Effector memory CD4-positive, alpha-beta T cell (primary cell): ENCODE measurements around the gene BAZ1B.
"Not testable (repeated sequence)": the region's sequence is repeated elsewhere in the genome, so short reads cannot be mapped to it uniquely, and the experiment has no call there.

Source experiments
- DNase-seq, 3 donors: peaks; one replicate each; pipeline ENCODE4 v3.0.0-alpha.2; 2020
- H3K27ac ChIP-seq: 2 replicates; pipeline ENCODE4 v1.7.0; 2013; ENCODE audit warnings: mild to moderate bottlenecking, low read length, moderate library complexity; ENCODE audit not compliant: insufficient read depth, poor library complexity, severe bottlenecking
- H3K27me3 ChIP-seq: replicated peaks from 2 replicates; pipeline ENCODE4 v1.7.0; 2013; ENCODE audit warnings: mild to moderate bottlenecking, low read length; ENCODE audit not compliant: insufficient read depth, control insufficient read depth, poor library complexity, severe bottlenecking
- H3K36me3 ChIP-seq: 2 replicates; pipeline ENCODE4 v1.7.0; 2013; ENCODE audit warnings: mild to moderate bottlenecking, low read length, moderate library complexity; ENCODE audit not compliant: control insufficient read depth, insufficient read depth
- H3K4me1 ChIP-seq: 2 replicates; pipeline ENCODE4 v1.7.0; 2013; ENCODE audit warnings: low read length, mild to moderate bottlenecking; ENCODE audit not compliant: control insufficient read depth, insufficient read depth, poor library complexity, severe bottlenecking
- H3K4me3 ChIP-seq: 2 replicates; pipeline ENCODE4 v1.7.0; 2013; ENCODE audit warnings: low read length, low read depth, mild to moderate bottlenecking; ENCODE audit not compliant: insufficient read depth, poor library complexity, severe bottlenecking
- H3K9me3 ChIP-seq: 2 replicates; pipeline ENCODE4 v1.7.0; 2013; ENCODE audit warnings: mild to moderate bottlenecking, low read length, moderate library complexity; ENCODE audit not compliant: control insufficient read depth
- total RNA-seq, 3 donors: gene quantifications; one replicate each; lab custom pipeline; 2026; lab: John Stamatoyannopoulos, UW

BAZ1B gene
- 137 to 184 (median 155) reads per million in 3 donors for total RNA-seq

GRCh38 chr7:73522105-73522872 lies at the start of gene BAZ1B:
BAZ1B (minus strand) TSS chr7:73522293; CDS start chr7:73521933, 360 bp downstream.
- H3K27ac ChIP-seq, result peak within 1 kb of the TSS; percentile 80
- H3K27me3 ChIP-seq, result no peaks in the 10 kb centered on the region
- peaks cover 46% of the 10 kb centered on the region for H3K4me1 ChIP-seq
- peak; percentile 91 to 96 (median 95) for DNase-seq
- H3K9me3 ChIP-seq, result no peaks in the 10 kb centered on the region
- H3K4me3 ChIP-seq, result peak within 1 kb of the TSS; percentile 88
- peaks cover 3% of the 10 kb centered on the region for H3K36me3 ChIP-seq

DNA sequence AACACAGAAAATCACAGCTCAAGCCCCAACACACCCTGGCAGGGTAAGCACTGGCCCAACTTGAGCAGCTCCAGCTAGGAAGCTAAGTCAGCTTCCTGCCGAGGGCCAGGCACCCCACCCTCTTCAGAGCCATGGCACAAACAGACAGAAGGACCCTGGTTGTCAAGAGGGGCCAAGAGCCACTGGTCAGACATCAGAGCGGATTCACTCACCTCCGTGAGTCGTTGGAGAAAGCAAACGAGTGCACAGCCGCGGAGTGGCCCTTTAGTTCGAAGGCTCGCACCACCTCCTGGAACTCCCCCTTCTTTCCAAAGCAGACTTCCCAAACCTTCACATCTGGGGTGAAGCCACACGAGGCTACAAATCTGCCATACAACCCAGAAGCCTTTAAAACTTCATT lies 48.9 kb upstream of the BAZ1B start:
- DNase-seq, result no peak
- H3K27me3 ChIP-seq, result no peaks in the 10 kb centered on the region
- no peaks in the 10 kb centered on the region for H3K9me3 ChIP-seq
- no peak overlapping the region for H3K4me3 ChIP-seq
- H3K36me3 ChIP-seq, result peaks cover 61% of the 10 kb centered on the region
- H3K27ac ChIP-seq, result no peak overlapping the region
- no peaks in the 10 kb centered on the region for H3K4me1 ChIP-seq

GRCh38 chr7:73570521-73570920 lies 48.4 kb upstream of the BAZ1B start:
- Histone ChIP-seq H3K27ac (no peak overlapping the region), H3K27me3 (no peaks in the 10 kb centered on the region), H3K4me1 (no peaks in the 10 kb centered on the region), H3K36me3 (peaks cover 61% of the 10 kb centered on the region), H3K9me3 (no peaks in the 10 kb centered on the region), H3K4me3 (no peak overlapping the region)
- DNase-seq, result no peak

DNA sequence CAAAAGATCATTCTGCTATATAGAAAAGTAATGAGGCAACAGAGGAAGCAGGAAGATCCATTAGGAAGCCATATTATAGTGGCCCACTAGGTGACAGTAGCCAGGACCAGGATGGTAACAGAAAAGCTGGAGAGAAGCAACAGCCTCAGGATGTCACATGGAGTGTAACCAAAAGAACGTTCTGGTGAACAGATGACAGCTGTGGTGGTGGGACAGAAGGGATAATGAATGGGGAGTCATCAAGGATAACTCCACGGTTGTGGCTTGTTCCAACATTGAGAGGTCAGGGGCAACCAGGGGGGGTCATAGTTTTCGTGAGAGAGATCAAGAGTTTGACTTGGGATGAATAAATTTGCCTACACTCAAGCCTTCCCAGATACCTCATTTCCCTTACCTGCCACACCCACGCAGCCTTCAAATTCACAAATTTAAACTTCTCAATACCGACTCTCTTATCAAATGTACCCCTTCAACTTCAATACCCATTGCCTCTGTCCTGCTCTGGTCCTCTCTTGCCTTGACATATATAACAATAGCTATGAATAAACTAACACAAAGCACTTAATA lies 47.0 kb upstream of the BAZ1B start:
- no peaks in the 10 kb centered on the region for H3K27me3 ChIP-seq
- no peak overlapping the region for H3K27ac ChIP-seq
- no peak for DNase-seq
- no peaks in the 10 kb centered on the region for H3K9me3 ChIP-seq
- peaks cover 52% of the 10 kb centered on the region for H3K36me3 ChIP-seq
- H3K4me3 ChIP-seq, result no peak overlapping the region
- no peaks in the 10 kb centered on the region for H3K4me1 ChIP-seq

GRCh38 chr7:73567846-73568685 lies 46.0 kb upstream of the BAZ1B start:
- H3K36me3 ChIP-seq, result peaks cover 42% of the 10 kb centered on the region
- H3K4me3 ChIP-seq, result no peak overlapping the region
- no peaks in the 10 kb centered on the region for H3K4me1 ChIP-seq
- no peak for DNase-seq
- no peaks in the 10 kb centered on the region for H3K27me3 ChIP-seq
- H3K9me3 ChIP-seq, result no peaks in the 10 kb centered on the region
- no peak overlapping the region for H3K27ac ChIP-seq

- H3K27ac ChIP-seq, result no peak overlapping the region
- no peak overlapping the region for H3K4me3 ChIP-seq
- H3K4me1 ChIP-seq, result no peaks in the 10 kb centered on the region
- H3K9me3 ChIP-seq, result no peaks in the 10 kb centered on the region
- H3K27me3 ChIP-seq, result no peaks in the 10 kb centered on the region
- no peak for DNase-seq
- peaks cover 32% of the 10 kb centered on the region for H3K36me3 ChIP-seq
Observed at GRCh38 chr7:73567140-73567539, 45.0 kb upstream of the BAZ1B start.

GRCh38 chr7:73566431-73566830 lies 44.3 kb upstream of the BAZ1B start:
- H3K4me1 ChIP-seq, H3K27me3 ChIP-seq, H3K27ac ChIP-seq, H3K9me3 ChIP-seq, DNase-seq: not testable (repeated sequence)
- peak overlapping the region; percentile 47 for H3K4me3 ChIP-seq
- H3K36me3 ChIP-seq, result peaks cover 28% of the 10 kb centered on the region

- H3K4me3 ChIP-seq, result peak overlapping the region; percentile 47
- H3K4me1 ChIP-seq, result no peaks in the 10 kb centered on the region
- DNase-seq, result no peak
- H3K27ac ChIP-seq, result no peak overlapping the region
- no peaks in the 10 kb centered on the region for H3K9me3 ChIP-seq
- peaks cover 21% of the 10 kb centered on the region for H3K36me3 ChIP-seq
- no peaks in the 10 kb centered on the region for H3K27me3 ChIP-seq
Observed at GRCh38 chr7:73565675-73566340, 43.7 kb upstream of the BAZ1B start.

GRCh38 chr7:73560109-73560835 lies 38.2 kb upstream of the BAZ1B start:
- no peak overlapping the region for H3K27ac ChIP-seq
- H3K4me3 ChIP-seq, result no peak overlapping the region
- no peaks in the 10 kb centered on the region for H3K36me3 ChIP-seq
- H3K4me1 ChIP-seq, result peaks cover 19% of the 10 kb centered on the region
- no peaks in the 10 kb centered on the region for H3K27me3 ChIP-seq
- no peak for DNase-seq
- H3K9me3 ChIP-seq, result no peaks in the 10 kb centered on the region
